Measurements from ENCODE around the gene AGAP3.

- no peak for TF ChIP-seq CTCF (IDR thresholded peaks at IDR 0.05; ENCODE audit: low read depth, low read length)
- no peak for TF ChIP-seq EZH2phosphoT487 (IDR thresholded peaks at IDR 0.05; ENCODE audit: low read depth)
Measured at GRCh38 chr7:151051108-151051507, 35.2 kb upstream of the AGAP3 start.

All from OCI-LY3 (cell line).